MM.1S (cell line): ENCODE results near the gene EPG5.
"Not testable (repeated sequence)": the region's sequence is repeated elsewhere in the genome, so short reads cannot be mapped to it uniquely, and the experiment has no call there.

Experiments
- DNase-seq: peaks from one replicate; pipeline ENCODE4 v3.0.0-alpha.2; 2015
- H2AFZ ChIP-seq: fragments of 300-600 bp; sonication (generic); 2 replicates; pipeline ENCODE4 v1.6.0; 2016; ENCODE audit warnings: antibody characterized with exemption, low read length
- H3F3A ChIP-seq: fragments of 300-600 bp; sonication (generic); 2 replicates; pipeline ENCODE4 v1.6.1; 2016; ENCODE audit warnings: mild to moderate bottlenecking, antibody characterized with exemption, low read length, moderate library complexity, mixed read lengths; ENCODE audit not compliant: insufficient read depth
- H3K27ac ChIP-seq: fragments of 300-600 bp; sonication (generic); 2 replicates; pipeline ENCODE4 v1.5.1; 2016; ENCODE audit warnings: mild to moderate bottlenecking, low read length
- H3K27me3 ChIP-seq: fragments of 300-600 bp; sonication (generic); replicated peaks from 2 replicates; pipeline ENCODE4 v1.6.0; 2016; ENCODE audit warnings: low read length; ENCODE audit not compliant: insufficient read depth
- H3K36me3 ChIP-seq: fragments of 300-600 bp; sonication (generic); replicated peaks from 2 replicates; pipeline ENCODE4 v1.6.1; 2016; ENCODE audit warnings: mild to moderate bottlenecking, low read length, mixed read lengths; ENCODE audit not compliant: insufficient read depth
- H3K4me1 ChIP-seq: fragments of 300-600 bp; sonication (generic); 2 replicates; pipeline ENCODE4 v1.6.1; 2016; ENCODE audit warnings: low read length, mixed read lengths
- H3K4me2 ChIP-seq: fragments of 300-600 bp; sonication (generic); 2 replicates; pipeline ENCODE4 v1.6.0; 2016; ENCODE audit warnings: low read depth, low read length
- H3K4me3 ChIP-seq: fragments of 300-600 bp; sonication (generic); 2 replicates; pipeline ENCODE4 v1.5.1; 2016; ENCODE audit warnings: low read length, mixed read lengths
- H3K79me2 ChIP-seq: fragments of 300-600 bp; sonication (generic); 2 replicates; pipeline ENCODE4 v1.6.1; 2016; ENCODE audit warnings: mixed run types, low read length, mixed read lengths
- H3K9ac ChIP-seq: fragments of 300-600 bp; sonication (generic); 2 replicates; pipeline ENCODE4 v1.6.1; 2016; ENCODE audit warnings: low read length, mixed read lengths
- H3K9me2 ChIP-seq: fragments of 300-600 bp; sonication (generic); replicated peaks from 2 replicates; pipeline ENCODE4 v1.6.1; 2016; ENCODE audit warnings: mild to moderate bottlenecking, low read length, mixed read lengths; ENCODE audit not compliant: insufficient read depth
- H3K9me3 ChIP-seq: fragments of 300-600 bp; sonication (generic); replicated peaks from 2 replicates; pipeline ENCODE4 v1.6.1; 2016; ENCODE audit warnings: mild to moderate bottlenecking, low read length, mixed read lengths; ENCODE audit not compliant: insufficient read depth
- H4K20me1 ChIP-seq: fragments of 300-600 bp; sonication (generic); 2 replicates; pipeline ENCODE4 v1.6.1; 2016; ENCODE audit warnings: mild to moderate bottlenecking, low read length, moderate library complexity, mixed read lengths; ENCODE audit not compliant: insufficient read depth
- CTCF ChIP-seq: fragments of 300-600 bp; sonication (generic); IDR thresholded peaks from 2 replicates; pipeline ENCODE4 v1.5.1; 2016; ENCODE audit warnings: antibody characterized with exemption, low read length, mixed read lengths
- EZH2 ChIP-seq: fragments of 300-600 bp; sonication (generic); optimal IDR thresholded peaks from 2 replicates; pipeline ENCODE3; 2017; ENCODE audit warnings: low read depth, mild to moderate bottlenecking, antibody characterized with exemption, low read length, mixed read lengths
- EZH2phosphoT487 ChIP-seq: fragments of 300-600 bp; sonication (generic); IDR thresholded peaks from 2 replicates; pipeline ENCODE4 v1.6.1; 2018; ENCODE audit warnings: antibody characterized with exemption, low read length

EPG5 gene

GRCh38 chr18:45997700-45998151 lies 30.6 kb upstream of the EPG5 start:
- no peak for DNase-seq
- Histone ChIP-seq H3K4me3 (no peak overlapping the region), H3K27ac (no peak overlapping the region), H3K9ac (no peak overlapping the region), H3K36me3 (no peaks in the 10 kb centered on the region), H3K4me1 (no peaks in the 10 kb centered on the region), H3K79me2 (no peaks in the 10 kb centered on the region), H3K4me2 (no peak overlapping the region), H3K9me2 (no peaks in the 10 kb centered on the region), H3K27me3 (no peaks in the 10 kb centered on the region), H3K9me3 (no peaks in the 10 kb centered on the region), H4K20me1 (no peaks in the 10 kb centered on the region), H3F3A (no peaks in the 10 kb centered on the region), H2AFZ (no peak overlapping the region)
- TF ChIP-seq EZH2phosphoT487 = no peak
- TF ChIP-seq EZH2 = no peak
- TF ChIP-seq CTCF = no peak

- no peaks in the 10 kb centered on the region for H3K9me2 ChIP-seq
- H2AFZ ChIP-seq = no peak overlapping the region
- H4K20me1 ChIP-seq = no peaks in the 10 kb centered on the region
- no peak overlapping the region for H3K9ac ChIP-seq
- no peak for TF ChIP-seq EZH2phosphoT487
- no peak for TF ChIP-seq CTCF
- TF ChIP-seq EZH2 = no peak
- no peaks in the 10 kb centered on the region for H3K79me2 ChIP-seq
- H3F3A ChIP-seq = no peaks in the 10 kb centered on the region
- no peak overlapping the region for H3K4me2 ChIP-seq
- H3K4me3 ChIP-seq = no peak overlapping the region
- no peaks in the 10 kb centered on the region for H3K27me3 ChIP-seq
- H3K36me3 ChIP-seq = no peaks in the 10 kb centered on the region
- DNase-seq = no peak
- H3K9me3 ChIP-seq = no peaks in the 10 kb centered on the region
- no peak overlapping the region for H3K27ac ChIP-seq
- H3K4me1 ChIP-seq = no peaks in the 10 kb centered on the region
Measured at GRCh38 chr18:45995461-45995860, 28.3 kb upstream of the EPG5 start.

GRCh38 chr18:45993438-45993837 lies 26.3 kb upstream of the EPG5 start:
- no peaks in the 10 kb centered on the region for H3K27me3 ChIP-seq
- no peak overlapping the region for H3K9ac ChIP-seq
- no peak overlapping the region for H3K4me3 ChIP-seq
- H3K4me1 ChIP-seq = no peaks in the 10 kb centered on the region
- no peak for TF ChIP-seq EZH2phosphoT487
- TF ChIP-seq EZH2 = no peak
- TF ChIP-seq CTCF = no peak
- no peak overlapping the region for H3K4me2 ChIP-seq
- no peaks in the 10 kb centered on the region for H3K36me3 ChIP-seq
- H3F3A ChIP-seq = no peaks in the 10 kb centered on the region
- H4K20me1 ChIP-seq = no peaks in the 10 kb centered on the region
- H3K9me2 ChIP-seq = no peaks in the 10 kb centered on the region
- no peak overlapping the region for H3K27ac ChIP-seq
- DNase-seq = no peak
- no peaks in the 10 kb centered on the region for H3K9me3 ChIP-seq
- H2AFZ ChIP-seq = no peak overlapping the region
- H3K79me2 ChIP-seq = no peaks in the 10 kb centered on the region

- not testable (repeated sequence) for H3K9me3 ChIP-seq, H4K20me1 ChIP-seq, H2AFZ ChIP-seq, H3K27ac ChIP-seq, H3K4me2 ChIP-seq, H3K79me2 ChIP-seq, H3K27me3 ChIP-seq, H3K36me3 ChIP-seq, H3K9ac ChIP-seq, H3K4me1 ChIP-seq, H3K9me2 ChIP-seq, DNase-seq, H3K4me3 ChIP-seq, H3F3A ChIP-seq
Measured at GRCh38 chr18:45992527-45992926, 25.4 kb upstream of the EPG5 start.
